Neural progenitor cell (in vitro differentiated cells): ENCODE results near the gene USP10.

ENCODE experiments used
- EZH2 ChIP-seq: fragments of 200-600 bp; sonication (generic); IDR thresholded peaks from 2 replicates; pipeline ENCODE4 v1.6.1; 2017; ENCODE audit warnings: antibody characterized with exemption, mild to moderate bottlenecking, moderate library complexity
- TF ChIP-seq, protein P1 (sequence below): fragments of 200-600 bp; sonication (generic); IDR thresholded peaks from 2 replicates; pipeline ENCODE4 v1.5.1; 2017; ENCODE audit warnings: antibody characterized with exemption, mild to moderate bottlenecking

GRCh38 chr16:84780063-84780462 is 80.3 kb downstream of the USP10 start:
- TF ChIP-seq, protein P1, sequence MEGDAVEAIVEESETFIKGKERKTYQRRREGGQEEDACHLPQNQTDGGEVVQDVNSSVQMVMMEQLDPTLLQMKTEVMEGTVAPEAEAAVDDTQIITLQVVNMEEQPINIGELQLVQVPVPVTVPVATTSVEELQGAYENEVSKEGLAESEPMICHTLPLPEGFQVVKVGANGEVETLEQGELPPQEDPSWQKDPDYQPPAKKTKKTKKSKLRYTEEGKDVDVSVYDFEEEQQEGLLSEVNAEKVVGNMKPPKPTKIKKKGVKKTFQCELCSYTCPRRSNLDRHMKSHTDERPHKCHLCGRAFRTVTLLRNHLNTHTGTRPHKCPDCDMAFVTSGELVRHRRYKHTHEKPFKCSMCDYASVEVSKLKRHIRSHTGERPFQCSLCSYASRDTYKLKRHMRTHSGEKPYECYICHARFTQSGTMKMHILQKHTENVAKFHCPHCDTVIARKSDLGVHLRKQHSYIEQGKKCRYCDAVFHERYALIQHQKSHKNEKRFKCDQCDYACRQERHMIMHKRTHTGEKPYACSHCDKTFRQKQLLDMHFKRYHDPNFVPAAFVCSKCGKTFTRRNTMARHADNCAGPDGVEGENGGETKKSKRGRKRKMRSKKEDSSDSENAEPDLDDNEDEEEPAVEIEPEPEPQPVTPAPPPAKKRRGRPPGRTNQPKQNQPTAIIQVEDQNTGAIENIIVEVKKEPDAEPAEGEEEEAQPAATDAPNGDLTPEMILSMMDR: no peak
- TF ChIP-seq EZH2: no peak
